ENCODE results near the gene SULF2.

Gene SULF2

DNA sequence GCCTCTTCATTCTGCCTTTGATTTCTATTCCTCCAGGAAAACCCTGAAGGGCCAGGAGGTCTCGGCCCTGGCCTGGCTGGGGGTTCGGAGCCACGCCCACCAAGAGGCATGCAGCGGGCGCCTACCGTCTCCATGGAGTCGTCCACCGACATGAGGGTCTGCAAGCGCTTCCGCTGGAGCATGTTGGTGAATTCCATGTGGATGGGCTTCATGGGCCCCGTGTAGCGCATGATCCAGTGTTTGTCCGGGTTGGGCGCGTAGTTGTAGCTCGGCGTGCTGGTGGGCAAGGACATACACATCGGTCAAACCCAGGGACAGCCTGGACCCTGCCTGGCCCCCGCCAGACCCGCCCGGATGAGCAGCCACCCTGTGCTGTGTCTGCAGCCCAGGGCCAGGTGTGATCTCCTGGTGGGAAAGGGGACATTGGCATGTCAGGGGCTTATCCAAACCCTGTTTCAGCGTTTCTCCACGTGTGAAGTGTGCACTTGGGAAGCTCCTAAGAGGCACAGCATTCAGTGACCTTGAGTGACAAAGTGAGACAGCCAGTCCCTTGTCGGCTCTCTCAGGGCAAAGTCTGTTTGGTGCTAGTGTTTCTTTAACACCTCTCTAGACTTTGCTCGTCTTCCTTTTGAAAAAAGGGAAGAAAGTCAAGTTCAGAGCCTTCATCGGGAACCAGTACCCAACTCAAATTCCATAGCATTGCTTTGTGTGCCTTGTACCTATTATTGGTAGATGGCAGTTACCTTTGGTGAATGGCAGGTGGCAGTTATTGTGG, 100.8 kb downstream of the SULF2 start:
- no peak for DNase-seq (ENCODE audit: low read depth)

DNA sequence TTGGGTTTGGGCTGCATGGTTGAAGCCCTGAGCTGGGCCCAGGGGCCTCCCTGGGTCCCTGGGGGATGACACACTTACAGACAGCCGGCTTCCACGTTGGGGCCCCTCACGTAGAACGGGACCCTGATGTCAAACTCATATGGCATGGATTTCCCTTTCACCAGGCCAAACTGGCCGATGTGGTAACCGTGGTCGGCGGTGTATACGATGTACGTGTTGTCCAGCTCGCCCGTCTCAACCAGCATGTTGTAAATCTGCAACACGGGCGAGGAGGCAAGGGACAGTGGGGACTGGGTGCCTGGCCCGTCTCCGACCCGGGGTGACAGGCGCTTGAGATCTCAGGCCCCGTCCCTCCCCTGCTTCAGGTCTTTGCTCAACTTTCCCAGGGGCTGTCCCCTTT, 102.4 kb downstream of the SULF2 start:
- DNase-seq (ENCODE audit: low read depth) = no peak

DNA sequence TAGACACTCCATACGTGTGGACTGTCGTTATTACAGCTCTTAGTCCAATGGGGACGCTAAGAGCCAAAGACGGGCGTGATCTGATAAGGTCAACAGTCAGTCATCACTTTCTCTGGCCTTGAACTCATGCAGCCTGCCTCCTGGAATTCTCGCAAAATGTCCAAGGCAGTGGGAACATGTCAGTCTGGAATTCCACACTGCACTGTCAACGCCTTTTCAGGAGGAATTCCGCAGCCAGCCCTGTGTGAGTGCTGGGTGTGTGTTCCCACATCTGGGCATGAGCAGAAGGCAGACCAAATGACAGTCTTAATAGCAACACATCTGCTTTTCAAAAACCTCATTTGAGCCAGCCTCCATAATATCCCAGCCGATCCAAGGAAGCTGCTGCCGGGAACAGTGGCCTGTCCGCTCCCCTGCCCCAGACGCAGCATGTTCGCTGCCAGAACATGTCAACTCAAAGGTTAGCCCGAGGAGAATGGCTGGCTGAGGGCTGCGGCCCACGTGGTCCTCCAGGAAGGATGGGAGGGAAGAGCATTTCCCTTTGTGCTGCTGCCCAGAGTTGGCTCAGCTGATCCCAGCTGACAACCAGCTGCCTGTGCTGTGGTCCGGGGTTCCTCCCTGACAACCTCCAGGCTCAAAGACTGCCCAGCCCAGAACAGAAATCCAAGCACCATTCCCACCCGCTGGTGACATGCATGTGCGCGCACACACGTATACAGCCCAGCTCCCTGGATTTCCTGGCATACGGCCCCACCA, 103.1 kb downstream of the SULF2 start:
- DNase-seq (ENCODE audit: low read depth) = no peak

DNA sequence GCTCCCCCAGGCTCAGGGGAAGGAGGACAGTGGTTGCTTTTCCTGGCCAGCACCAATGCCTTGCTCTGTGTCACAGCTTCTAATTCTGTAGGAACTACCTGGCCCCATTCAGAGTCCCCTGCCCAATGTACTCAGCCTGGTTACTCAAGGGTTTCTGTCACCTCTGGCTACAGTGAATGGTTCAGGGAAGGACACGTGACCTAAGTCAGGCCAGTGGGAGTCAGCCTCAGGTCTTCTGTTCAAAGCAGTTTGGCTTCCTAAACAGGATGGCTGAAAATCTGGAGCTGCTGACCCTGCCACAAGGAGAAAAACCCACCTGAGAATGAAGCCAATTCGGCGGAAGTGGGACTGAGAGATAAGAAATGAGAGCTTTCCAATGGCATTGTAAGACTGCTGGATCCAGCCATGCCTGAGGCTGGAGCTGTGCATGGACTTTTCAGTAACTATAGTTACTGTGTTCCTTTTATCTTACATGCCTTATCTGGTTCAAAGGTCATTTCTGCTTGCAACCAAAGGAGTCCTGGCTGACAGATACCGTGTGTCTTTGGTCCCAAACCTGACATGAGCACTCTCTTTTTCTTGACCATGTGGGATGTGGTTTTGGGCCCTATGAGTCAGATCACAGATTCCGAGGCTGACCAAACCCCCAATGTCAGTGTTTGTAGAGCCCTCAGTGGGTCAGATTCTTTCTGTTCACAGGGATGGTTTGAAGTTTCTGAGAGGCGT, 104.3 kb downstream of the SULF2 start:
- no peak for DNase-seq (ENCODE audit: low read depth)

DNA sequence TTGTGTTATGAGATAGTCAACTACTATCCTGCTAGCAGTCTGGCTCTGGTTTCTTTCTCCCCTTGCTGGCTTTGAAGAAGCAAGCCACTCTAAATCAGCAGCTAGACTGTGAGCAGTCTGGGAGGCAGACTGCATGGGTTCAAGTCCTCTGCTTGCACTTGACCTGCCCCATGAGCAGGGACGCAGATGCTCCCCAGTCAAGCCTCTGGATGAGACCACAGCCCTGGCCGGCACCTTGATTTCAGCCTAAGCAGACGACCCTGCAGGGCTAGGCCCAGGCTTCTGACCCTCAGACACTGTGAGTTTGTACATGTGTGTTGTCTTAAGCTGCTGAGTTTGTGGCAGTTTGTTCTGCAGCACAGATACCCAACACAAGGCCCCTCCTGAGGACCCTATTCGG, 105.8 kb downstream of the SULF2 start:
- DNase-seq (ENCODE audit: low read depth) = no peak

DNA sequence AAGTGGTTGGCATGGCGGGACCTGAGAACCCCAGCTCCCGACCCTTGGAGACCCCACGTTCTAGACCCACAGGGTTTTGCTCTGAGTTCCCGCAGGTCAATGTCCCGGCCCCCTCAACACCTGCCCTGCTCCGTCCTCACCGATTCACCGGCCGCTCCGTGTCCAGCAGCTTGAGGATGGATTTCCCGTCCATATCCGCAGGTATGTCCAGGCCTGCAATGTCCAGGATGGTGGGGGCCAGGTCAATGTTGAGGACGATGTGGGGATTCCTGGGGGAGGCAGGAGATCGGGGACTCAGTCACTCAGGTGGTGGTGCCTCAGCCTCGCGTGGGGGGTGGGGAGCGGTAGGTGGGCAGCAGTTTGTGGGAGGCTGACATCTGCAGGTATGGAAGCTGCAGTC, 106.7 kb downstream of the SULF2 start:
- DNase-seq (ENCODE audit: low read depth) = no peak

DNA sequence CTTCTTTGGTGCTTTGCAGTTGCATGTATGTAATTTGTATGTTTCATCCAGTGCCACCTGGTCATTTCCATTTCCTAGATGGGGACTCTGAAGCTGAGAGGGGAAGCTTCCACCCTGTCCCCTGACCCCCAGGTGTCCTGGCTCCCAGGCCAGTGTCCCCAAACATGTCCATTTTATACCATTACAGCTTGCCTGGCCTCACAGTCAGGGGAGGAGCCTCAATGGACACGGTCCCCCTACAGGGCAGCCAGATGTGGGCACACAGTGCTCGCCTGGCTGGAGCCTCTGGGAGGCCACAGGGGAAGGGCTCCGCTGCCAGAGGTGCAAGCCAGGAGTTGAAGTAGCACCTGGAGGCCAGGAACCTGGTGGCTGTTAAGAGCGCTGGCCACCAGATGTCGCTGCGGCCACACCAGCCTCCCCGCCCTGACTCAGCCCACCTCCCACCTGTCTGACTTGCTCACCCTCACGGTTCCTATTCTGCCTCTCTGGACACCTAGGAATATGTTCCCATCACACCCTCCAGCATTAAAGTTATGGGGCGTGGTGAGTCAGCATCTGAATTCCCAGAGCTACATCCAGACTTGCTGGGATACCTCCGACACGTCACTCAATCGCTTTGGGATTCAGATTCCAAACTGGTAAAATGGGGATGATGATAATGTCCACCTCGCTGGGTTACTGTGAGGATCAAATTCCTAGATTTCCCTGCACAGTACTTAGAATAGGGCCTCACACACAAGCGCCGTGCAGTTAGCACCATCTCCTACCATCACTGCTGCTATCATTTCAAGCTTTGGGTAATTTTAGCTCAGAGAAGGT, 107.4 kb downstream of the SULF2 start:
- DNase-seq (ENCODE audit: low read depth) = peak; percentile 53

DNA sequence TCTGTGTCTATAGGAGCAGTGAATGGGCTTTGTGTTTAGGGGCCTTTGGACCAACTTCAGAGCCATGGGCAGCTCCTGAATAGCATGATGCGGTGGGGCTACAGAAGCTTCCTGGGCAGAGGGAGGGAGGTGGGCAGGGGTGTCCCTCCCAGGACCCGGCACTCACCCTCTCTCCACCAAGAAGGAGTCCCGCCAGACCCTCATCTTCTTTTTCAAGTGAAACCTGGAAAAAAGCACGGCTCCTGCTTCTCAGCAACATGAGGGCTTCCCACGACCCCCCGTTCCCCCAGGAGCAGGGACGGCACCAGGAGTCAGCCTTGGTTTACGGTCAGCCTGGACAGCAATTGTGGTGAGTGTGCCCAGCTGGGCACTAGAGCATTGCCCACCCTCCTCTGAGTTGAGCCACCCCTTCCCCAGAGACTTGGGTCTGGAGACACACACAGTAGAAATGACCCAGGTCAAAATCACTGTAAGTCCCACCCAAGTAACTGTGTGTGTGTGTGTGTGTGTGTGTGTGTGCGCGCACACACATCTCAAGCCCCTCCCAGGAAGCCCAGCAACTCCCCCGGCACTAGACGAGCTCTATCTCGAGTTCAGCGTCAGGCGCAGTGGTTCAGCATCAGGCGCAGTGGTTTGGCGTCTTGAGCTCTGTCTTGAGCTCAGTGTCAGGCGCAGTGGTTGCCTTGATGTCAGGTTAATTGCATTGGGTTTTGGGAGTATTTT, 108.2 kb downstream of the SULF2 start:
- DNase-seq (ENCODE audit: low read depth) = no peak

DNA sequence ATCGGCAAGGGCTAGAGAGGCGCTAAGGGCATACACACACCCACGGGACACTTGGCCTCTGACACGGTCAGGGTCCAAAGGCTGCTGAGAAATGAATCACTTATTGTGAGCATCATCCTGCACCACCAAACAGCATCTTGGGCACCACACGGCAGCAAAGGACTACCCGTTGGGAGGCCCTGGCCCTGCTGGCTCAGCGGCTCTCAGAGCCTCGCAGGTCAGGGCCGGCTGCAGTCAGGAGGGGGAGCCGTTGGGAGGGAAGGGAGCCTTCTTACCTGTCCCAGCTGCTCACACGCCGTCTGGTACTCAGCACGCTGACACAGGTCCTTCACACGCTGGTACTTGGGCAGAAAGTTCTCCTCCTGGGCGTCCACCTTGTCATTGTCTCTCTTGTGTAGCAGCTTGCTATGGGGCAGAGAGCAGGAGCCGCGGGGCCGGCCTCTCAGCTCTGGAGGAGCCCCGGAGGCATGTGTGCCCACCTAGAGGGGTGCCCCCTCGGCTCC, 109.0 kb downstream of the SULF2 start:
- no peak for DNase-seq (ENCODE audit: low read depth)

DNA sequence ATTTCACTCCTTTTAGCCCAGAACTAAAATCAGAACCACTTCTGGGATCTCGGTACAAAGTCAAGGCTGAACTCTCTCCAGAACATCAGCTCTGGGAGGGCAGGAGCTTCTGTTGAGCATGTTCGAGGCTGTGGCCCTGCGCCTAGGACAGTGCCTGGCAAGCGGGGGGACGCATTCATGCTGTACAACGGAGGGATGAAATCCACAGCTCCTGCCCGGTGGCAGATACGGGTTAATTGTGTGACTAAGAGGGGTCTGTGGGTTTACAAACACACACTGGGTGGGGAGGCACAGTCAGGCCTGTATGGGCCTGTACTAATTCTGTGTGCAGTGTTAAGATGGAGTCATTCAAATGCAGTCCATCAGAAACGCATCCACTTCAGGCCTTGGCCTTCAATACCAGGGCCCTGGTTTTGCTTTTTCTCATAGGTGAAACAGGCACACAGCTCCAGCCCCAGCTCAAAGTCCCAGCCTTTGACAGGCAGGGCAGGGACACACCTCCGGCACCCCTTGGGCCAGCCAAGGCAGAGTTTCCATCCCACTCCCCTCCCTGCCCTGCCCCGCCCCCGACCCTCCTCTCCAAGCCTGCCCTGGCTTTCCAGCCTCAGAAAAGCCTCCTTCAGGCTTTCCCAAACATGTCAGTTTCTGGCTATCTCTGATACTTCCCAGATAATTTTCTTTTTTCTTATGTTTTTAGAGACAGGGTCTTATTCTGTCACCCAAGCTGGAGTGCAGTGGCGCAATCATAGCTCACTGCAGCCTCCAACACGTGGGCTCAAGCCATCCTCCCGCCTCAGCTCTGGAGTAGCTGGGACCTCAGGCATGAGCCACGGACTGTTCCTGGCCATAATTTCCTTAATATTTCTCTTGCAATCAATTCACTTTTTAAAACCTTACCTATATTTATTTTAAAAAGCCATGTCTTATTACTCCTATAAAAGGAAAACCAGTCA, 109.8 kb downstream of the SULF2 start:
- no peak for DNase-seq (ENCODE audit: low read depth)

DNA sequence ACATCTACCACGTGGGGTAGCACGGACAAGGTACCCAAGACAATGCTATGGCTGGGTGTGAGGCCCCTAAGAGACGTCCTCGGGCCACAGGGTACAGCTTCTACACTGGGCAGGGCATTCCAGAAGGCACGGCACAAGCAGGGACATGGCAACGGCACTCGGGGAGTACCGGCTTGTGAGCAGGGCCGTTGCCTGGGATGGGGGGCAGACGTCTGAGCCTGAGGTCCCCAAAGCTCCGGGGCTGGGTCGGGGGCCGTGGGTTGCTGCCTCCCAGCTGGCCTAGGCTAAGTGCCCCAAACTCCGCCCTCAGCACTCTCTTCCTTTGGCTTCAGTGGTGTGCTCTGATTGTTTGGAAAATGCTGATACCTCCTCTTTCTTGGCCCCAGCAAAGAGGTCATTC, 110.6 kb downstream of the SULF2 start:
- DNase-seq (ENCODE audit: low read depth) = no peak

DNA sequence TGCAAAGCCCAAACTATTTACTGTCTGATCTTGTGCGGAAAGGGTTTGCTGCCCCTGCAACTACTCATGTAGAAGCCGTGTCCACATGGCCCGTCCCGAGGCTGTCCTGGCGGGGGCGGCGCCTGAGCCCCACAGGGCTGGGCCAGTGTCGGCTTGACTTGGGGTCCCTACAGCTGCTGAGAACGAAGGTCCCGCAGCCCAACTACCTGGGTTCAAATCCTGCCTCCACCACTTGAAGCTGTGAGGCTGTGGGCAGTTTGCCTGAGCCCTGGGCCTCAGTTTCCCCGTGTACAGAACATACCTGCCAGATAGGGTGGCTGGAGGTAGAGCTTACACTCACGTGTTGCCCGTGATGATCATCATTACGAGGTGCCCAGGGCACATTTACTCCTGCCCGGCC, 111.1 kb downstream of the SULF2 start:
- no peak for DNase-seq (ENCODE audit: low read depth)

DNA sequence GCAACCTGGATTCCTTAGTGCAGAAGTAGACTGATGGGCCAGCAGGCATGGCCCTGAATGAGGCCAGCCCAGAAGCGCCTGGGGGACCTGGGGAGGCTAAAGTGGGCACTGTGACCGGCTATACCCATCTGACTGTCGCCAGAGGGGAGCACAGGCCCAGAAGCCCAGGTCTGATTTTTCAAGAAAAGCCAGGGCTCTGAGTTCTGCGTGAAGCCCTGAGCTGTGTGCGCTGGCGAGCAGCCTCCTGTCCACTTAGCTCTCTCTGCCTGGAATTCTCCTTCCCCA, 111.7 kb downstream of the SULF2 start:
- no peak for DNase-seq (ENCODE audit: low read depth)

DNA sequence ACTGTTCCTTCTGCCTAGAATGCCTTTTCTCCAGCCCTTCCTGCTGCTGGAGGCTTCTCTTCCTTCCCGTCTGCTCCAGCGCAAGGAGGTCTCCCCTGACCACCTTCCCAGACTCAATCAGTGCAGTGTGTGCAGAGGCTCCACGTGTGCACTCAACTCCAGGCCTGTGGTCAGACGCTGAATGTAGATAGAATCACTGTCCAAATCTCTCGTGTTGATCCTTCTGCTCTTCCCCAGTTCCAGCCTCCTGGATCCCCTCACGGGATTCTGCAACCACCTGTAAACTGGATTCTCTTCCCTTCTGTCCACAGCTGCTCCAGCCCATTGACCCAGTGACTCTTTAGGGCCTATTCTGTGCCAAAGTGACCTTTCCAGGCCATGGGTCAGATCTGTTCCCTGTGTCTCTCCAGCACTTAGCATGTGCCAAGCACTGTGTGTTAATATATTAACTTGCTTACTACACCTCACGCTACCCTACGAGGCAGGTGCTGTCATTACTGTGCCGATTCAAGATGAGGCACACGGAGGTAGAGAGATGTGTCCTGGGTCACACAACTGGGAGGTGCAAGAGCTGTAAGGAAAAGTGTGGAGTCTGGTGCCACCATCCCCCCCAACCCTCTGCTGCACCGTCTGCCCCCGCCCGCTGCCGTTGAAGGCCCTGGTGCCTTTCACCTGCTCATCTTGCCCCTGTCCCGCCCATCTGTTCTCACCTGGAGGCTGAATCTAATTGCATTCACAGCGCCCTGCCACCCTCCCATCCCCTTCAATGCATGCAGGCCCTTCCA, 112.2 kb downstream of the SULF2 start:
- DNase-seq (ENCODE audit: low read depth) = no peak

DNA sequence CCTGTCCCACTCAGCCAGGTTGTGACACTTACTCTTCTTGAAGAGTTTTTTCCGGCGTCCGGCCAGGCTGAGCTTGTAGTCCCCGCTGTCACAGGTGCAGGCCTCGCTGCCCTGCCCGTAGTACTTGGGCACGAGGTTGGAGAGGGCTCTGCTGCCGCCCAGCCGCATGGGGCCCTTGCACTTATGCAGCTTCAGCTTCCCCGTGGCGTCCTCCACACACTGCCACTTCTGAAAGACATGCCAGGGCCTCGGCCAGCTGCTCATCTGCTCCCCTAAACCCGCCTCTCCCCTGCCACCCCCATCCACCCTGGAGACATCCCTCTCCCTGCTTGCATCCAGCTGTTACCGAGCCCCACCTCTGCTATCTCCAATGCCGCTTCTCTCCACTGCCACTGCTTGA, 113.1 kb downstream of the SULF2 start:
- no peak for DNase-seq (ENCODE audit: low read depth)

DNA sequence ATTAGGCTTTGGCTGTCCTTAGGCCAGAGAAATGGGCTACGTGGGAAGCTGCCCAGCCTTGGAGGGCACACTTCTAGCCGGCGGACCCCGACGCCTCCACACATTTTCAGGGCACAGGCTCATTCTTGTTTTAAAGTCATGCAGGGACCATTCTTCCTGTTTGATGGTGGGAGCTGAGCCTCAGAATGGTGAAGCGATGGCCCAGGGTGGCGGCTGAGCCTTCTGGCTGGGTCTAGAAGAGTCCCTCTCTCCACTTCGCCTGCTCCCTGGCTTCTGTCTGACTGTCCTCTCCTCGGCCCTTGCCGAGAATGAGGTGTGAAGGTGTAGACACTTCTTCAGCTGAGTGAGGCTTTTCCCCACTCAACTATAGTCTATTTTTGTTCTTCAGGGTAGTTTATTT, 114.4 kb downstream of the SULF2 start:
- no peak for DNase-seq (ENCODE audit: low read depth)

DNA sequence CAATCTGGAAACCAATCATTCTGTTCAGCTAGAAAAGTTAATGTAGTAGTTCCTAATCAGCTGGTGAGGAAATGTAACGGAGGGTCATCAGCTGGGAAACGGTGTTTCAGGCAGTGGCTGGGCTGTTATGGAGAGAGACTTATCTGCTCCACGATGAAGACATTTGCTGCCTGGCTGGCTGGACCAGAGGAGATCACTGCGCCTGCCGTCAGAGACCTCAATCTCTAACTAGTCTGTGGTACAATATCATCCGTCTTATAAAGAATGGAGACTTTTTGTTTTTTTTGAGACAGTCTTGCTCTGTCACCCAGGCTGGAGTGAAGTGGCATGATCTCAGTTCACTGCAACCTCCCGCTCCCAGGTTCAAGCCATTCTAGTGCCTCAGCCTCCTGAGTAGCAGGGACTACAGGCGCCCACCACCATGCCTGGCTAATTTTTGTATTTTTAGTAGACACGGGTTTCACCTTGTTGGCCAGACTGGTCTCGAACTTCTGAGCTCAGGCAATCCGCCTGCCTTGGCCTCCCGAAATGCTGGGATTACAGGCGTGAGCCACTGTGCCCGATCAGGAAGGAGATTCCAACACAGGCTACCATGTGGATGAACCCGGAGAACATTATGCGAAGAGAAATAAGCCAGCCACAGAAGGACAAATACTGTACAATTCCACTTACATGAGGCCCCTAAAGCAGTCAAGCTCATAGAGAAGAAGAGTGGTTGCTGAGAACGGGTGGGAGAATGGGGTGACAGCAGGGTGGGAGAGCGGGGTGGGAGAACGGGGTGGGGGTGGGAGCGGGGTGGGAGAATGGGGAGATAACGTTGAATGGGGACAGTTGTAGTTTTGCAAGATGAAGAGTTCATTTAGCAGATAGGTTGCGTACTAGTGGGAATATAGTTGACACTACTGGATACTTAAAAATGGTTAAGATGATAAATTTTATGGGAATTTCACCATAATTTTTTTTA, 115.1 kb downstream of the SULF2 start:
- DNase-seq (ENCODE audit: low read depth) = no peak

DNA sequence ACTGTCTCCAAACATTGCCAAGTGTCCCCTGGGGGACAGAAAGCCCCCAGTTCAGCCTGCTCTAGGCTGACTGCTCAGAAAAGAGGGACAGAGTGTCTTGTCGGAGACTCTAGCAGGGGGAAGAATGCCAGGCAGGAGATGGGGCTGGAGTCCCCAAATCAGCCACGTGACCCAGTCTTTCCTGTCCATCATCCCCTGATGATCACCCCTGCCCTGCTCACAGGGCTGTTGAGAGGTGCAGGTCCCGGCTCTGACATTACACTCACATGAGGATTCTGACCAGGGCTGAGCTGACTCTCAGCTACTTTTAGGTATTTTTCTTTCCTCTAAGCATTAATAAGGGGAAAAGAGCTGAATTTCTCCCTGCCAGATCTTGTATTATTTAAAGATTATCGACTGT, 115.8 kb downstream of the SULF2 start:
- DNase-seq (ENCODE audit: low read depth) = no peak

DNA sequence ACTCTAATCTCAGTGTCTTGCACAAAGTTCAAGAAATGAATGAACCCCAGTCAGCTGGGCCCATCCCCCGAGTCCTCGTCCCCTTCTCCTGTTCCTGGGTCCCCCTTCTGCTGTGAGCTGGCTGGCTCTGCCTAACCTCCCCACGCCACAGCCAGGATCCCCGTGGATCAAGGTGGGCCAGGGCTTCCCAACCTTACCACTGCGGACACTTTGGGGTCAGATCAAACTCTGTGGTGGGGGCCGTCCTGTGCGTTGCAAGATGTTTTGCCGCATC, 116.2 kb downstream of the SULF2 start:
- DNase-seq (ENCODE audit: low read depth) = no peak
